Breast epithelium (tissue), 4 donors: ENCODE results near the gene PITX3. TPM values are rescaled to one million over a fixed set of nuclear protein-coding genes. Genes with fewer than 3 reads are reported as not detected.

Experiments used
- DNase-seq, 2 donors: peaks; one replicate each; pipeline ENCODE4 v3.0.0-alpha.2; 2019; ENCODE audit warnings: low spot score in 2 of 2
- H3K27ac ChIP-seq, 2 donors: fragments of 200-600 bp; sonication (generic) in 1 of 2; one replicate each; pipeline ENCODE4 v1.5.1; 2016 to 2019; ENCODE audit warnings: mild to moderate bottlenecking in 1 of 2
- H3K27me3 ChIP-seq, 2 donors: fragments of 200-600 bp; sonication (generic) in 1 of 2; one replicate each; pipeline versions ENCODE4 v1.5.1 to v1.6.0; 2017 to 2019; ENCODE audit warnings: control low read depth in 1 of 2, mild to moderate bottlenecking in 1 of 2
- H3K36me3 ChIP-seq: fragments of 200-600 bp; one replicate; pipeline ENCODE4 v1.5.1; 2019
- H3K4me1 ChIP-seq, 2 donors: fragments of 200-600 bp; sonication (generic); one replicate each; pipeline ENCODE4 v1.5.1; 2016 to 2019; ENCODE audit warnings: control low read depth in 1 of 2
- H3K4me3 ChIP-seq, 3 donors: fragments of 200-600 bp; sonication (generic); 1 replicate in 2 of 3; 2 replicates in 1 of 3; pipeline ENCODE4 v1.5.1; 2016 to 2019; ENCODE audit warnings: mild to moderate bottlenecking in 3 of 3, moderate library complexity in 2 of 3
- H3K9me3 ChIP-seq, 2 donors: fragments of 200-600 bp; sonication (generic) in 1 of 2; one replicate each; pipeline ENCODE4 v1.5.1; 2016 to 2019; ENCODE audit warnings: control low read depth in 1 of 2
- POLR2A ChIP-seq: fragments of 450-650 bp; IDR thresholded peaks from one replicate; pipeline ENCODE4 v1.6.1; 2016; ENCODE audit warnings: antibody characterized with exemption, mild to moderate bottlenecking, moderate library complexity
- POLR2AphosphoS5 ChIP-seq, 3 donors: sonication (generic); formaldehyde crosslinking; IDR thresholded peaks; one replicate each; pipeline ENCODE4 v1.6.1; 2017; ENCODE audit warnings: antibody characterized with exemption in 3 of 3
- intact Hi-C: fragments of 100-400 bp; cut with DNase I; formaldehyde crosslinking; loops from one replicate; pipeline ENCODE4 v1.15.1; 2023; ENCODE audit warnings: low total_unique reads
- total RNA-seq, 3 donors: library from RNA; depleted of rRNA; stranded (reverse); fragments of >200 nt; gene quantifications; one replicate each; pipeline ENCODE4 v1.1.0, GENCODE V29; 2016
- TF ChIP-seq, protein P1 (sequence below), 3 donors: fragments of 450-650 bp; IDR thresholded peaks; one replicate each; pipeline ENCODE4 v1.5.1; 2016 to 2017; ENCODE audit warnings: antibody characterized with exemption in 3 of 3, mild to moderate bottlenecking in 3 of 3, moderate library complexity in 3 of 3

Gene PITX3
- total RNA-seq, 3 donors from 2014 or later, result not detected

DNA sequence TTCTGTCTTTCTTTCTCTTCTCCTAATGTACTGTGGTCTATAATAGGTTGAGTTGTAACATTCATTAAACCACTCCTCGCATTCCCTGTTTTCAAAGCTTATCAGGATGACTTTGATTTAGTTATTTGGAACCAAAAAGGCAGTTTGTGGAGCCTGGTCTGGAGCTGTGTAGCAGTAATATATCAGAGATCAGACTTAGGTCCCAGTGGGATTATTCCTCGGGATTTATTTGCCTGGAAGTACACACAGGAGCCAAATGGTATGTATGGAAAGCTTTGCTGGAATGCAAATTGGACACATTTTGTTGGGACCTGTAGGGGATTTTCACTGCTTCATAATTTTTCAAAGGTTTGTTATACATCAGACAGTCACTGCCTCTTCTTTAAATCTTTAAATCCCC lies 44.9 kb upstream of the PITX3 start:
- intact Hi-C loops, result no loop called here
- no peak overlapping the region for H3K4me3 ChIP-seq
- TF ChIP-seq POLR2A (no peak), POLR2AphosphoS5 (IDR thresholded peaks at IDR 0.05) (no peak)
- TF ChIP-seq, protein P1, sequence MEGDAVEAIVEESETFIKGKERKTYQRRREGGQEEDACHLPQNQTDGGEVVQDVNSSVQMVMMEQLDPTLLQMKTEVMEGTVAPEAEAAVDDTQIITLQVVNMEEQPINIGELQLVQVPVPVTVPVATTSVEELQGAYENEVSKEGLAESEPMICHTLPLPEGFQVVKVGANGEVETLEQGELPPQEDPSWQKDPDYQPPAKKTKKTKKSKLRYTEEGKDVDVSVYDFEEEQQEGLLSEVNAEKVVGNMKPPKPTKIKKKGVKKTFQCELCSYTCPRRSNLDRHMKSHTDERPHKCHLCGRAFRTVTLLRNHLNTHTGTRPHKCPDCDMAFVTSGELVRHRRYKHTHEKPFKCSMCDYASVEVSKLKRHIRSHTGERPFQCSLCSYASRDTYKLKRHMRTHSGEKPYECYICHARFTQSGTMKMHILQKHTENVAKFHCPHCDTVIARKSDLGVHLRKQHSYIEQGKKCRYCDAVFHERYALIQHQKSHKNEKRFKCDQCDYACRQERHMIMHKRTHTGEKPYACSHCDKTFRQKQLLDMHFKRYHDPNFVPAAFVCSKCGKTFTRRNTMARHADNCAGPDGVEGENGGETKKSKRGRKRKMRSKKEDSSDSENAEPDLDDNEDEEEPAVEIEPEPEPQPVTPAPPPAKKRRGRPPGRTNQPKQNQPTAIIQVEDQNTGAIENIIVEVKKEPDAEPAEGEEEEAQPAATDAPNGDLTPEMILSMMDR (IDR thresholded peaks at IDR 0.05), result no peak

GRCh38 chr10:102285133-102285532 lies 43.8 kb upstream of the PITX3 start:
- Histone ChIP-seq H3K36me3 (no peaks in the 10 kb centered on the region), H3K4me1 (peaks cover 0 to 5% of the 10 kb centered on the region in 2 donors), H3K9me3 (no peaks in the 10 kb centered on the region), H3K27me3 (no peaks in the 10 kb centered on the region), H3K27ac (no peak overlapping the region), H3K4me3 (no peak overlapping the region)
- TF ChIP-seq POLR2AphosphoS5 (IDR thresholded peaks at IDR 0.05) (no peak), POLR2A (no peak)
- TF ChIP-seq, protein P1 (IDR thresholded peaks at IDR 0.05), result no peak
- DNase-seq, result no peak
- intact Hi-C loops, result no loop called here

More for the DNA sequence above, 44.9 kb upstream of the PITX3 start:
- Histone ChIP-seq H3K27me3 (no peaks in the 10 kb centered on the region), H3K9me3 (no peaks in the 10 kb centered on the region), H3K27ac (no peak overlapping the region), H3K4me1 (no peaks in the 10 kb centered on the region), H3K36me3 (no peaks in the 10 kb centered on the region)
- no peak for DNase-seq

GRCh38 chr10:102284531-102284930 lies 43.2 kb upstream of the PITX3 start:
- Histone ChIP-seq H3K36me3 (no peaks in the 10 kb centered on the region), H3K27ac (no peak overlapping the region), H3K9me3 (no peaks in the 10 kb centered on the region), H3K4me3 (no peak overlapping the region), H3K27me3 (no peaks in the 10 kb centered on the region), H3K4me1 (peaks cover 0 to 6% of the 10 kb centered on the region in 2 donors)
- intact Hi-C loops, result no loop called here
- DNase-seq, result no peak
- TF ChIP-seq, protein P1 (IDR thresholded peaks at IDR 0.05), result no peak
- no peak for TF ChIP-seq POLR2AphosphoS5 (IDR thresholded peaks at IDR 0.05)
- TF ChIP-seq POLR2A, result no peak

DNA sequence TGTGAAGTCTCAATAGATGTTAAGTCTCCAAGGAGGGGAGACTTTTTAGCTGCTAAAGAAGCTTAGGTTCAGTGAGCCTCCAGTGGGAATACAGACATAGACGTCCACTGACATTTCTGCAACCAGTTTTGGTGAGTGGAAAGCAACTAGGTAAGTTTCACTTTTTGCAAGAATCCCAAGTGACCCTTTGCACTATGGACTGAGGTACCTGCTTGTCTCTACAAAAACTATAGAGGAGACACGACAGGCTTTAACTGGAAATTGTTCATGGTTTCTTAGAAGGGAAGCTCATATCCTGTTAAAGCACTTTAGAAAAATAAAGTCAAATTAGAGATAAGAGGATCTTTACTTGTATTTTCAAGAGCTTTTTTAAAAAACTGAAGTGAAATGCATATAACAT lies 42.6 kb upstream of the PITX3 start:
- Histone ChIP-seq H3K9me3 (no peaks in the 10 kb centered on the region), H3K36me3 (no peaks in the 10 kb centered on the region), H3K4me3 (no peak overlapping the region), H3K27ac (no peak overlapping the region), H3K27me3 (no peaks in the 10 kb centered on the region), H3K4me1 (peaks cover 0 to 6% of the 10 kb centered on the region in 2 donors)
- no peak for TF ChIP-seq POLR2AphosphoS5 (IDR thresholded peaks at IDR 0.05)
- no peak for TF ChIP-seq POLR2A
- TF ChIP-seq, protein P1 (IDR thresholded peaks at IDR 0.05), result no peak
- intact Hi-C loops, result no loop called here
- DNase-seq, result no peak

DNA sequence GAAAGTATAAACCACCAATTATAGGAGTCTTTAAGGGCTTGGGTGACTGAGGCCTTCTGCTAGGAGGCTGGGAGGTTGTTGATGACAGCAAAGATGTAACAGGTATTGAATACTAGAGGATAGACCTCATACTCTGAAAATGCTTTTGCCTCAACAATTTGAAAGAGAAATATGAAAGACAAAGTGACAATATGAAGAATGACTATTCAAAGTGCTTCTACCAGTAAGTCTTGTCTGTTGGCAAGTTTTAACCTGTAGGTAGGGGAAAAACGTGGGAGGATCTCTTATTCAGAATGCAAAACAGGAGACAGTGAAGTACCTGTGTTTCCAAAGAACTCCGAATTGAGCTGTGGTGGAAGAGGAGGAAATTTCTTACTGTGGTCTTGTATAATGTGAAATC lies 42.2 kb upstream of the PITX3 start:
- no peaks in the 10 kb centered on the region for H3K9me3 ChIP-seq
- no peak overlapping the region for H3K27ac ChIP-seq
- H3K4me3 ChIP-seq, result no peak overlapping the region
- no peaks in the 10 kb centered on the region for H3K27me3 ChIP-seq
- intact Hi-C loops, result no loop called here
- H3K36me3 ChIP-seq, result no peaks in the 10 kb centered on the region
- no peak for TF ChIP-seq POLR2AphosphoS5 (IDR thresholded peaks at IDR 0.05)
- no peak for TF ChIP-seq POLR2A
- TF ChIP-seq, protein P1 (IDR thresholded peaks at IDR 0.05), result no peak
- no peak for DNase-seq
- peaks cover 0 to 6% of the 10 kb centered on the region in 2 donors for H3K4me1 ChIP-seq
